HG03571 (cell line): ENCODE measurements around the gene SCMH1.
"Not testable (repeated sequence)": the region's sequence is repeated elsewhere in the genome, so short reads cannot be mapped to it uniquely, and the experiment has no call there.

Experiments
- ATAC-seq: cut with Tn5 transposase; IDR thresholded peaks from one replicate; pipeline ENCODE4 v1.9.1; 2021; ENCODE audit not compliant: unreplicated experiment

SCMH1 gene

DNA sequence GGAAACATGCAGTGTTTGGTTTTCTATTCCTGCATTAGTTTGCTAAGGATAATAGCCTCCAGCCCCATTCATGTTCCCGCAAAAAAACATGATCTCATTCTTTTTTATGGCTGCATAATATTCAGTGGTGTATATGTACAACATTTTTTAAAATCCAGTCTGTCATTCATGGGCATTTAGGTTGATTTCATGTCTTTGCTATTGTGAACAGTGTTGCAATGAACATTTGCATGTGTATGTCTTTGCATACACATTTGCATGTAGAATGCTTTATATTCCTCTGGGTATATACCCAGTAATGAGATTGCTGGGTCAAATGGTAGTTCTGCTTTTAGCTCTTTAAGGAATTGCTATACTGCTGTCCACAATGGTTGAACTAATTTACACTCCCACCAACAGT lies 9.0 kb upstream of the SCMH1 start:
- ATAC-seq = not testable (repeated sequence)

- no peak for ATAC-seq
Measured at GRCh38 chr1:41249319-41249718, 7.2 kb upstream of the SCMH1 start.

- no peak for ATAC-seq
Measured at GRCh38 chr1:41246568-41246967, 4.5 kb upstream of the SCMH1 start.

DNA sequence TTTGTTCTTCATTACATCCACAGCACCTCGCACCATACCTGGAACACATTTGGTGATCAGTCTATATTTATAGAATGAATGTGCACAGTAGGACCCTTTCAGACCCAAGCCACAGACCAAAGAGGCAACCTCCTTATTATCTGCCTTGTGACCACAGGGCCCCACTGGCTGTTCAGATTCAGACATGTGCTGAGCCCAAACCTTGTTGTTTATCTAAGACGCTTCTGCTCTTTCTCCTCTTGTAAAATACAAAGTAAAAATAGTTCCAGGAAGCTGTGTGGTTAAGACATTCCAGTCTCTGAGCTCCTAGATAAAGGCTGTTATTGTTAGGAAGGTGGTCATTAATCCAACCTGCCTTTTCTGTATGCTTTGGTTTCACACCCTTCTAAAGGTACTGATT lies 3.6 kb upstream of the SCMH1 start:
- no peak for ATAC-seq

DNA sequence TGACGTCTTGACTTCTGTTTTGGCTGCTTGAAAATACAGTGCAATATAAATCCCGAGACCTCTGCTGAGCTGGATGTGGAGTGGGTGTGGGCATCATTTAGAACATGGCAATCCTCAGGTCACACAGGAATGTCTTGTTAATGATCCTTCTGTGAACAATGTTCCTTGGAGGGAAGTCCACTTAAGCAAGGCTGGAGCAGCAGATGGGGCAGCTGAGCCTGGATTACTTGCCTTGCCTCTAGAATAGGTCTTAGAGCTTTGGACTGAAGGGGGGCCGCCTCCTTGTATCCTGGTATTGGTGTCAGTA lies 926 bp upstream of the SCMH1 start:
- ATAC-seq = no peak

DNA sequence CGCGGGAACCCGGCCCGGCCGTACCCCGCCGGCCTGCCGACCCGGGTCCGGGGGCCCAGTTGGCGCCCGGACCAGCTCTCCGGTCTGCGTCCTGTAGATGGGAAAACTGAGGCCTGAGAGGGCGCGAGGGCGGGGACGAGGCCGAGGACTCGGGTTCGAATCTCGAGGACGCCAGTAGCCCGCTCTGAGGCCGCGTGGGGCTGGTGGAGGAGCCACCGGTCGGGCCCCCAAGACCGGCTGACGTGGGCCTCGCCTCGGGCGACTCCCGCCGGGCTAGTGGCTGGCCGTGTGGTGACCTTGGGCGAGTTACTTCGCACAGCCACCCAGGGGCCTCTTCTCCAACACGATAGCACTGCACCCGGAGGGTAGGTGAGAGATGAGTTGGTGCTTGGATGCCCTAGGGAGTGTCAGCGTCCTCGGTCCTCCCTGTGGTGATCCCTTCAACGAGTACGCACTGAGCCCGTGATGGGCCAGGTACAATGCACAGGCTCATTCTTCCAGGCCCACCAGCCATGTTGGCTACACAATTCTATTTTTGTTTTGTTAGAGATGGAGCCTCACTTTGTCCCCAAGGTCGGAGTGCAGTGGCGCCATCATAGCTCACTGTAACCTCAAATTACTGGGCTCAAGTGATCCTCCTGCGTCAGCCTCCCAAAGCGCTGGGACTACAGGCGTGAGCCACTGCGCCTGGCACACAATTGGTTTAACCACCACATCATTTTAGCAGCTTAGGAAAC lies 404 bp upstream of the SCMH1 start:
- ATAC-seq = peak; percentile 4

DNA sequence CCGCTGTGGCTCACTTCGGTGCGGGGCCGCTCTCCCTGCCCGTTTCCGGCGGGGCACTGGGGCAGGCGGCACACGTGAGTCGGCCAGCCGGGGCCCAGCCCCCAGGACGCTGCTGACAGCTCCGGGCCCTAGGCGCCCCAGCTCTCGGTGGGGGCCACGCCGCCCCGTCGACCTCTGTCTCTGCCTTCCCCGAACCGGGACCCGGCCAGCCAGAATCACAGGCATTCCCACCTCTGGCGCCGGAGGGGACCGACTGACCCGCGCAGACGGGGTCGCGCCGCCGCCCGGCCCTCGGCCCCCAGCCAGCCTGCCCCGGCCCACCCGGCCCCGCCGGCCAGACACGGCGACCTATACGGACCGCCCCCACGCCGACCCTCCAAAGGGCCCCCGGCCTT lies 755 bp downstream of the SCMH1 start:
- ATAC-seq = peak; percentile 50

DNA sequence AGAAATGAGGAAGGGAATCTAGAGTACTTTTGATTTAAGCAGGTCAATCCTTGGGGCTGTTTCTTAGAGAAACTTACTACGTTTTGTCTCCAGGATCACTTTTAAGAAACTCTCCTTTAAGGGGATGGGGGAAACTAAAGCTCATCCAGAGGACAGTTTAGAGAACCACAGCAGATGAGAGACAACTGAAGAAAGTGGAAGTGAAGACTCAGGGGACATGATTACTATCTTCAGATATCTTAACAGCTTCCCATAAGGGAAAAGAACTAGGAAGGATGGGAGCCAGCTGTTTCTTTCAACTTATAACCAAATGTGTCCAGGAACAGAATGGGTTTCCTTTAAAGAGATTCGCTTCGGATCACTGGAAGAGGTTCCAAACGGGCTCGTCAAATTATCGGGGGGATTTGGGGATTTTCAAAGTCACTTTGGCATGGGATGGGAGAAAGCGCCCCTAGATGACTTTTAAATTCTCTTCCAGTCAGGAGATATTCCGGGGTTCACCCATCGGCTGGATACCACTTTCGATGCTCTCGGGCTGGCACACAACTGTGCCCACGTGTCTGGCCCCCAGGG lies 1.2 kb downstream of the SCMH1 start:
- ATAC-seq = no peak

- ATAC-seq = no peak
Measured at GRCh38 chr1:41239988-41240610, 2.0 kb downstream of the SCMH1 start.

- ATAC-seq = no peak
Measured at GRCh38 chr1:41238311-41238988, 3.7 kb downstream of the SCMH1 start.

DNA sequence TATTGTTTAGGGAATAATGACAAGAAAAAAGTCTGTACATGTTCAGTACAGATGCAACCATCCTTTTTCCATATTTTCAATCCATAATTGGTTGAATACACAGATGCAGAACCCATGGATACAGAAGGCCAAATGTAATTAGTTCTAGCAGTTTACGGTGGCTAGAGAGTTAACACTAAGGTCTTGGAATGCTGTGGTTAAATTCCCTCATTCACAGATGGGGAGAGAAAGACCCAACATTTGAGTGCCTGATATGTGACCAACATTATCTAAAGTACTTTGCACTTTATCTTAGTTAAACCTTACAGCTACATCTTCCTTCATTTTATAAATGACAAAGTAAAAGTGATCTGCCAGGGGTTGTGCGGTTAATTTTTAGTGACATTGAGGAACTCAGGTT lies 5.3 kb downstream of the SCMH1 start:
- ATAC-seq = no peak

DNA sequence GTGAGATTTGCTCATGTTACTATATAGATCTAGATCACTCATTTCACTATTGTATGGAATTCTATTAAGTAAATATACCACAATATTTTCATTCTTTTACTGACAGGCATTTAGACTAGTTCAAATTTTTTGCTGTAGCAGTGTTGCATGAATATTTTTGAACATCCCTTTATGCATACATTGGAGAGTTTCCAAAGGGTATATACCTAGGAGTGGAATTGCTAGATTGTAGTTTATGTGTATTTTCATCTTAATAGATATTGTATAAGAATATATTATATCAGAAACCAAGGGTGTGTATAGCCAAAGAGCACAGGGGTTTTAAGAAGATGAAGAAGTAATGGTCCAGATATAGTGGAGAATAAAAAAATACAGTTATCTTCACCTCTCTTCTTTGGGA lies 6.2 kb downstream of the SCMH1 start:
- no peak for ATAC-seq

GRCh38 chr1:41233708-41234107 lies 8.4 kb downstream of the SCMH1 start:
- no peak for ATAC-seq

DNA sequence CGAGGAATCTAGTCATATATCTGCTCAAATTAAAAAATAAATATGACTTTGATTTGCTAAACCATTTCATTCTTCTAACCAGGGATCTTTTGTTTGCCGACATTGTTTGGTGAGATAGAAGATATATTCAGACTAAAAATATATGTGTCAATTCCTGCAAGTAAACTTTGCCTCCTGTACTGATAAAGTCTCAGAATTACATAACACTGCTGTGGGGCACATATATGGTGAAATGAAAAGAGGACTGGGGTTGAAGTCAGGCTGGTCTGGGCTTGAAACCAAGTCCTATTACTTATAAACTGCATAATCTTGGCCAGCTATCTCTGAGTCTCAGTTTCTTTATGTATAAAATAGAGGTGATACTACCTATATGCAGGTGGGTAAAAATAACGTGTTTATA lies 9.8 kb downstream of the SCMH1 start:
- ATAC-seq = no peak

DNA sequence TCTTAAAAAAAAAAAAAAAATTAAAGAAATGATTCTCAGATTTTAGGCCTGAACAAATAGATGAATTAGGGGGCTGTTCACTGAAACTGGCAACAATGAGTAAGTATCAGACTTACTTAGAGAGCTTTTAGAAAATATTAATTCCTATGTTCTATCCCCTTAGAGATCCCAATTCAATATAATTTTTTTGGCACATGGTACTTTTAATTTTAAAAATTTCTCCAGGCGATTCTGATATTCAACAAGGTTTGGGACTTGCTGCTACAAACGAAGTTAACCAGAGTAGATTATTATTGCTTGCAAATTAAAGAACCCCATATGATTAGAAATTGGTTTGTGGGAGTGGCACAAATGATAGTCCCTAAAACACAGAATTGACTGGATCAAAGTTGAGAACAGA lies 11.4 kb downstream of the SCMH1 start:
- ATAC-seq = no peak

DNA sequence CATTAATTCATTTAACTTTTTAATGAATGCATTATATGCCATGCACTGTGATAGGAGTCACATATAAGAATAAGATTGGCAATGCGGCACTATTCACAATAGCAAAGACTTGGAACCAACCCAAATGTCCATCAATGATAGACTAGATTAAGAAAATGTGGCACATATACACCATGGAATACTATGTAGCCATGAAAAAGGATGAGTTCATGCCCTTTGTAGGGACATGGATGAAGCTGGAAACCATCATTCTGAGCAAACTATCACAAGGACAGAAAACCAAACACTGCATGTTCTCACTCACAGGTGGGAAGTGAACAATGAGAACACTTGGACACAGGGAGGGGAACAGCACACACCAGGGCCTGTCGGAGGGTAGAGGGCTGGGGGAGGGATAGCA lies 12.9 kb downstream of the SCMH1 start:
- not testable (repeated sequence) for ATAC-seq

- ATAC-seq = no peak
Measured at GRCh38 chr1:41226815-41227434, 15.2 kb downstream of the SCMH1 start.

- no peak for ATAC-seq
Measured at GRCh38 chr1:41225495-41225894, 16.6 kb downstream of the SCMH1 start.

DNA sequence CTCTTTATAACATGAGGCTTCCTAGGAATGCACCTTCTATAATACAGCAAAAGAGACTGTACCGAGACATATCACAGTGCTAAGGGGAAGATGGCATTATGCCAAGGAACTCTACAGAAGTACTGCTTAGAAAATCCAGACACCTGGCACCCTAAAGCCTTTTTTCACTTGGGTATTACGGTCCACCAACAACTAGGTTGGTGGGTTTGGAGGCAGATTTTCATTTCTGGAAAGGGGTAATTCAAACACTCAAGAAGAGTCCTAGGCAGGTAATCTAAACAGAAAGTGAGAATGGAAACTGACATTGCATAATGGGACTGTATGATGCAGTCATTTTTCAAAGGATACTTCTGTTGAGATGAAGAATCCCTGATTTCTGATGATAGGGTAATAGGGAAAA lies 19.6 kb downstream of the SCMH1 start:
- no peak for ATAC-seq

- ATAC-seq = no peak
Measured at GRCh38 chr1:41221995-41222394, 20.1 kb downstream of the SCMH1 start.

- no peak for ATAC-seq
Measured at GRCh38 chr1:41218152-41218551, 24.0 kb downstream of the SCMH1 start.

DNA sequence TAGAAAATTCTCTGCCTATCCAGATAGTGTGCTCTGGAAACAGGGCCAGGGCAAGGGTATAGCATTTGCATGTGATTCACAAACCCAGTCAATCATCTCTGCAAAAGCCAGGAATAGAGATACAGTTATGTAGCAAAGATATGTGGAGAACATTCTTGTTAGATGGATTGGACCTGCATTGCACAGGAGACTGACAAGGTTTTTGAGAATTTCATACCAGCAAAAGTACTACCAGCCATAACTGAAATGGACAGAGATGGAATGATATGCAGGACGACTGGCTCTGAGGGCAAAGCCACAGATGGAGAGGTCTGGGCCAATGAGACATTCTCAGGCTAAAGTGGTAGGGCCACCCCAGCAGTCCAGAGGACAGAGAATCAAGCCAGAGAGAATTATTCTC lies 24.7 kb downstream of the SCMH1 start:
- no peak for ATAC-seq
